ENCODE measurements around the gene MFSD6. TPM values are rescaled to one million over a fixed set of nuclear protein-coding genes. Genes with fewer than 3 reads are reported as not detected.

Gene MFSD6
- total and polyA plus RNA-seq, 11 donors = 11.8 to 75.0 (median 18.9) TPM

DNA sequence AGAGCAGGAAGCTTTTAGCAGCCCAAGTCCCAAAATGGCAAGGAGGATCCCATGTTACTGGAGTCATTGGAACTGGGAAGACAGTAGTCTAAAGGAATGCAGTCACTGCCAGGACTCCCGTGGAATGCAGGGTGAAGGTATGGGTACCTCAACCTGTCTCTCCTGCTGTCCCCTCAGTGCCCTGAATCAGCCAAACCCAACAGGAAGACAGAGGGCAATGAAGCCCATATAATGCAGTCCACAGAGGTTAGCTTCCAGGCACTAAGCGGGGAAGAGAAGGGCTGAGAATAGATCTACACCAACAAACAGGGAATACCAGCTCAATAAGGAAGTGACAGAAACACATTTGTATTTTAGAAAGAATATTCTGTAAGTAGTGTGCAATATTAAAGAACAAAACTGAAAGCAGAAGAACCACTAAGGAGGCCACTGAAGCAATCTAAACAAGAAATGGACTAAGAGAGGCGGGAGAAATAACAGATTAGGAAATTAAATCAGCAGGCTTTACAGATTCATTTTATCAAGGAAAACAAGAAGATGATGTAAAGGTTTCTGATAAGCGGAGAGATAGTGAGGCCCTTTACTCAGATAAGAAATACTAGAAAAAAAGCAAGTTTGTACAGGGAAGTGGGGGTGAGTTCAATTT lies 118.1 kb downstream of the MFSD6 start:
- 89 to 94% (median 93%) methylated on average over 4 of the region's 4 CpGs for WGBS, 4 donors

DNA sequence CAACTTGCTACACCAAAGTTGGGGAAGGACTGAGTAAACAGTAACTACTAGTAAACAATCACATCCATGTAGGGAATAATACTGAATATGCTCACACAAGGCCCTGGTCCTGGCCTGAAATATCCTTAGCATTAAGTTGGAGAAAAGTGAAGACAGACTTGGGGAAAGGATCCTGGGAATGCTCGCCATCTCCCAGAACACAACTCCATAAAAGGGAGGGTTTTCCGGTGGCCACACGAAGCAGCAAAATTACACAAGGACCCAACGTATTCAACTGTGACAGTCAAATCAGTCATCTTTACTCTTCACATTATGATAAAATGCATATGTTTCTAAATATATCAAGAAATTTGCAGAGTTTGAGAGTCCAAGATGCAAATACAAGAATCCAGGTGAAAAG lies 119.1 kb downstream of the MFSD6 start:
- 95 to 99% (median 98%) methylated on average over 4 of the region's 4 CpGs for WGBS, 4 donors
- DNase-seq = no peak
- TF ChIP-seq POLR2A (IDR thresholded peaks at IDR 0.05) = no peak
- H3K27me3 ChIP-seq = no peaks in the 10 kb centered on the region
- ATAC-seq = no peak
- intact Hi-C loops (cut with DNase I) = loop anchor here in 1 of 10 donors (10.0 kb wide), 1 partner anchor 278 kb away; no protein-coding TSS in a partner anchor
- H3K27ac ChIP-seq = no peak overlapping the region
- peaks cover 0 to 5% (median 0%) of the 10 kb centered on the region in 9 donors for H3K36me3 ChIP-seq
- H3K4me3 ChIP-seq = no peak overlapping the region
- H3K9me3 ChIP-seq = no peaks in the 10 kb centered on the region
- peaks cover 0 to 49% (median 8%) of the 10 kb centered on the region in 12 donors for H3K4me1 ChIP-seq

More for the DNA sequence above, 118.1 kb downstream of the MFSD6 start:
- DNase-seq (no peak), ATAC-seq (peak in 1 of 4 donors; percentile 27)
- peaks cover 0 to 5% (median 0%) of the 10 kb centered on the region in 9 donors for H3K36me3 ChIP-seq
- peaks cover 0 to 49% (median 8%) of the 10 kb centered on the region in 12 donors for H3K4me1 ChIP-seq
- no peak overlapping the region for H3K4me3 ChIP-seq
- H3K9me3 ChIP-seq = no peaks in the 10 kb centered on the region
- peak overlapping the region in 1 of 12 donors; percentile 23 for H3K27ac ChIP-seq
- H3K27me3 ChIP-seq = no peaks in the 10 kb centered on the region
- TF ChIP-seq, protein P1, sequence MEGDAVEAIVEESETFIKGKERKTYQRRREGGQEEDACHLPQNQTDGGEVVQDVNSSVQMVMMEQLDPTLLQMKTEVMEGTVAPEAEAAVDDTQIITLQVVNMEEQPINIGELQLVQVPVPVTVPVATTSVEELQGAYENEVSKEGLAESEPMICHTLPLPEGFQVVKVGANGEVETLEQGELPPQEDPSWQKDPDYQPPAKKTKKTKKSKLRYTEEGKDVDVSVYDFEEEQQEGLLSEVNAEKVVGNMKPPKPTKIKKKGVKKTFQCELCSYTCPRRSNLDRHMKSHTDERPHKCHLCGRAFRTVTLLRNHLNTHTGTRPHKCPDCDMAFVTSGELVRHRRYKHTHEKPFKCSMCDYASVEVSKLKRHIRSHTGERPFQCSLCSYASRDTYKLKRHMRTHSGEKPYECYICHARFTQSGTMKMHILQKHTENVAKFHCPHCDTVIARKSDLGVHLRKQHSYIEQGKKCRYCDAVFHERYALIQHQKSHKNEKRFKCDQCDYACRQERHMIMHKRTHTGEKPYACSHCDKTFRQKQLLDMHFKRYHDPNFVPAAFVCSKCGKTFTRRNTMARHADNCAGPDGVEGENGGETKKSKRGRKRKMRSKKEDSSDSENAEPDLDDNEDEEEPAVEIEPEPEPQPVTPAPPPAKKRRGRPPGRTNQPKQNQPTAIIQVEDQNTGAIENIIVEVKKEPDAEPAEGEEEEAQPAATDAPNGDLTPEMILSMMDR (IDR thresholded peaks at IDR 0.05) = no peak
- no peak for TF ChIP-seq POLR2A (IDR thresholded peaks at IDR 0.05)
- intact Hi-C loops (cut with DNase I) = loop anchor here in 1 of 10 donors (10.0 kb wide), 1 partner anchor 279 kb away; no protein-coding TSS in a partner anchor

DNA sequence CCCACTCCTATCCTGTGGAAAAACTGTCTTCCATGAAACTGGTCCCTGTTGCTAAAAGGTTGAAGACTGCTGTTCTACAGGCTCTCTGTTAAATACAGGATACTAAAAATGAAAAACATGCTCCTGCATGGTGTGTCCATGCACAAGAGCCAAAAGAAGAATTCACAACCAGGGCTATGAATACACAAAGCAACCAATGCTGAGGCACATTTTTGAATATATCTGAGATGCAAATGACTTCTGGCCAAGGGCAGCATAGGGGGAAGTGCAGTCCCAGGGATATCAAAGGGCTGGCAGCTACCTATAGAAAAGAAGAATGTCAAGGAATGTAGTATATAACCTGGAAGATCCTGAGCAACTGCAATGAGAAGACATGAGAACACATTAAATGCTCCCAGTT lies 119.8 kb downstream of the MFSD6 start:
- Histone ChIP-seq H3K27ac (no peak overlapping the region), H3K27me3 (no peaks in the 10 kb centered on the region), H3K9me3 (no peaks in the 10 kb centered on the region), H3K4me1 (peaks cover 0 to 54% (median 8%) of the 10 kb centered on the region in 12 donors), H3K36me3 (peaks cover 0 to 5% (median 0%) of the 10 kb centered on the region in 9 donors), H3K4me3 (no peak overlapping the region)
- intact Hi-C loops (cut with DNase I) = loop anchor here in 1 of 10 donors (10.0 kb wide), 1 partner anchor 277 kb away; no protein-coding TSS in a partner anchor
- TF ChIP-seq POLR2A (IDR thresholded peaks at IDR 0.05) = no peak
- TF ChIP-seq, protein P1 (IDR thresholded peaks at IDR 0.05) = no peak
- ATAC-seq (no peak), DNase-seq (no peak)

DNA sequence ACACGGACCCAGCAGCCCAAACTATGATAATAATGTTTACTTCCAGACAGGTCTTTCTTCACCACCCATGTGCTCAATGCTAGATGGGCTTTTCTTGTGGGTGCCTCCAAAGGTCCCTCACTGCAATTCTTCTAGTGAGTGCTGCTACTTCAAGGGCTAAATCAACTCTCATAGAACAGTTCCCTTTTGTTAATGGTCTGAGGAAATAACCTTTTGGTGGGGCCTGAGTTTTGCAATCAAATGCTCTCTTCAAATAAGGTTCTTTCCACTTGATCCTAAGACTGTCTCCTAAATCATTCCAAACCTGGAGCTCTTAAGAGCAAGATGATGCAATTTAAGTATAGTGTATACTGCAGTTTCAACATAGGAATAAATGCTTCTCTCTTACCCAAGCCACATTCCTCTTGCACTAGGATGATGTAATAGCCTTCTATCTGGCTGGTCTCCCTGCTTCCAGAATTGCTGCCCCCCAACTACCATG lies 120.4 kb downstream of the MFSD6 start:
- no peaks in the 10 kb centered on the region for H3K9me3 ChIP-seq
- H3K36me3 ChIP-seq = peaks cover 0 to 5% (median 0%) of the 10 kb centered on the region in 9 donors
- no peaks in the 10 kb centered on the region for H3K27me3 ChIP-seq
- no peak for TF ChIP-seq POLR2A (IDR thresholded peaks at IDR 0.05)
- TF ChIP-seq, protein P1 (IDR thresholded peaks at IDR 0.05) = no peak
- DNase-seq = no peak
- H3K4me3 ChIP-seq = no peak overlapping the region
- no peak overlapping the region for H3K27ac ChIP-seq
- intact Hi-C loops (cut with DNase I) = loop anchor here in 1 of 10 donors (10.0 kb wide), 1 partner anchor 276 kb away; no protein-coding TSS in a partner anchor
- H3K4me1 ChIP-seq = peaks cover 0 to 60% (median 10%) of the 10 kb centered on the region in 12 donors
- WGBS, 4 donors = 90 to 100% (median 94%) methylated on average over 1 of the region's 1 CpG
- ATAC-seq = no peak
